GM18873 (cell line): Measurements from ENCODE around the gene CITED4.
"Not testable (repeated sequence)": the region's sequence is repeated elsewhere in the genome, so short reads cannot be mapped to it uniquely, and the experiment has no call there.

Experiments used
- ATAC-seq: cut with Tn5 transposase; IDR thresholded peaks from one replicate; pipeline ENCODE4 v1.9.1; 2021; ENCODE audit warnings: mild to moderate bottlenecking, moderate library complexity, moderate number of reproducible peaks; ENCODE audit not compliant: unreplicated experiment, low FRiP score

CITED4 gene, protein sequence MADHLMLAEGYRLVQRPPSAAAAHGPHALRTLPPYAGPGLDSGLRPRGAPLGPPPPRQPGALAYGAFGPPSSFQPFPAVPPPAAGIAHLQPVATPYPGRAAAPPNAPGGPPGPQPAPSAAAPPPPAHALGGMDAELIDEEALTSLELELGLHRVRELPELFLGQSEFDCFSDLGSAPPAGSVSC

GRCh38 chr1:40862008-40862863 is at the start of gene CITED4:
Gene CITED4, minus strand, starts transcription at chr1:40862363. Its CDS starts 236 bp downstream, at chr1:40862127.
- ATAC-seq, result peak; percentile 93

DNA sequence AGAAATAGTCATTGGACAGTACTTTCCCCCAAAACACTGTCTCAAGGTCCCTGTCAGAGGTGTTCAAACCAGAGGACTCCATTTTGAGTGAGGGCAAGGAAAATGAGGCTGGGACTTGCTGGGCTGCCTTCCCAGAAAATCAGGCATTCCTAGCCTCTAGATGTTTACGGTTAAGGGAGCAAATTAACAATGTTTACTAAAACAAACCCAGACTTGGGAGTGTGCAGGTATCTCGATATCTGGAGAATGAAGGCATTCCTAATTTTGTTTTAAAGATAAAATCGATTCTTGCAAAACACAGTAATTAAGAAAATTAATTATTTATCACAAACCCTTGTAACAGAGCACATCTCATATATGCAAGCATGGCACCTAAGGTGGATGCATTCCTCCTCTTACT is 48.9 kb upstream of the CITED4 start:
- ATAC-seq, result no peak

- no peak for ATAC-seq
These were observed 47.1 kb upstream of the CITED4 start for GRCh38 chr1:40909281-40909680.

DNA sequence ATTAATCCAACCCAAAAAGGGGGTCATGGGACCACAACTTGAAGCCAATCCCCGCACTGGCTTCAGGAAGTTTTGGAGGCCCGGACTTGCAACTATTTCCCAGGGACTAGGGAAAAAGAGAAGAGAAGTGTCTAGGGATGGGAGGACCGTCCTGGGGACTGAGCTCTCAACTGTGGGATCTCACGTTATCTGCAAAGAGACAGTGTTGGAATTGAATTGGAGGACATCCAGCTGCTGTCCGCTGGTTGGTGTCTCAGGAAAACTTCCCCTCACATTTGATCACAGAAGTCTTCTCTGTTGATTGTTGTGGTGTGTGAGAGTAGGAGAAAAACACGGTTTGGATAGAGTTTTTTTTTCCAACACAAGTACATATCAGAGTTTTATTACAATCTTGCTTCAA is 46.2 kb upstream of the CITED4 start:
- ATAC-seq, result no peak

GRCh38 chr1:40907899-40908298 is 45.7 kb upstream of the CITED4 start:
- ATAC-seq, result no peak

DNA sequence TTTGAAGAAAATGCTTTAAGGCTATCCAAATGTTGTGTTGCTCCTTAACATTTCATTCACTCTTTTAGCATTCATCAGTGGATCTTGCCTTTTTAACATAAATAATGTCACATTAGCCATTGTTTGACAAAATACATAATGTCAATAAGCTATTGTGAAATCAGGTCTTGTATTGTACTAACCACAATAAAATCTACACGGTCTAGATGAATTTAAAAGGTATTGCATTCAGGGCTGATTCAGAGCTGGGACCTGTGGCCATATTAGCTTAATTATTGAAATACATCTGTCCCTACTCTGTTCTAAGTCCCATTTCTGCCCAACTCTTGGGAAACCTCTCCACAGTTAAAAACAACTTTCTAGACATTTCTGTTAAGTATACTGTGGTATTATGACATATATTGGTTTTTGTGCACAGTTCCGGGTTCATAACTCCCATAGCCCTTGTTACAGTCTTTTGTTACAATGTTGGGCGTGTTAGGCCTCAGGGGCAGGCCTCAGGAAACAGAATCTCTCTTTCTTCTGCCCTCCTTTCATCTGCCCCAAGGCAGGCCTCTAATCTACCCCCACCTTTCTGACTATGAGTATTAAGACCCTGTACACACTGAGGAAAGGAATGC is 44.7 kb upstream of the CITED4 start:
- no peak for ATAC-seq

DNA sequence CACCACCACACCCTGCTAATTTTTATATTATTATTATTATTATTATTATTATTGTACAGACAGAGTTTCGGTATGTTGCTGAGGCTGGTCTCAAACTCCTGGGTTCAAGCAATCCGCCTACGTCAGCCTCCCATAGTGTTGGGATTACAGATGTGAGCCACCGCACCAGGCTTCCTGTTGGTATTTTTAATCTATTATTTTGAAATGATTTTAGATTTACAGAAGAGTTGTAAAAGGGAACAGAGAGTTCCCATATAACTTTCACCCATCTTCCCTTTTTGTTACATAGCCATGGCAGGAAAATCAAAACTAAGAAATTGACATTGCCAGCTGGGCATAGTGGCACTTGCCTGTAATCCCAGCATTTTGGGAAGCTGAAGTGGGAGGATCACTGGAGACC is 42.9 kb upstream of the CITED4 start:
- no peak for ATAC-seq

- ATAC-seq, result no peak
These were observed 40.9 kb upstream of the CITED4 start for GRCh38 chr1:40903106-40903505.

DNA sequence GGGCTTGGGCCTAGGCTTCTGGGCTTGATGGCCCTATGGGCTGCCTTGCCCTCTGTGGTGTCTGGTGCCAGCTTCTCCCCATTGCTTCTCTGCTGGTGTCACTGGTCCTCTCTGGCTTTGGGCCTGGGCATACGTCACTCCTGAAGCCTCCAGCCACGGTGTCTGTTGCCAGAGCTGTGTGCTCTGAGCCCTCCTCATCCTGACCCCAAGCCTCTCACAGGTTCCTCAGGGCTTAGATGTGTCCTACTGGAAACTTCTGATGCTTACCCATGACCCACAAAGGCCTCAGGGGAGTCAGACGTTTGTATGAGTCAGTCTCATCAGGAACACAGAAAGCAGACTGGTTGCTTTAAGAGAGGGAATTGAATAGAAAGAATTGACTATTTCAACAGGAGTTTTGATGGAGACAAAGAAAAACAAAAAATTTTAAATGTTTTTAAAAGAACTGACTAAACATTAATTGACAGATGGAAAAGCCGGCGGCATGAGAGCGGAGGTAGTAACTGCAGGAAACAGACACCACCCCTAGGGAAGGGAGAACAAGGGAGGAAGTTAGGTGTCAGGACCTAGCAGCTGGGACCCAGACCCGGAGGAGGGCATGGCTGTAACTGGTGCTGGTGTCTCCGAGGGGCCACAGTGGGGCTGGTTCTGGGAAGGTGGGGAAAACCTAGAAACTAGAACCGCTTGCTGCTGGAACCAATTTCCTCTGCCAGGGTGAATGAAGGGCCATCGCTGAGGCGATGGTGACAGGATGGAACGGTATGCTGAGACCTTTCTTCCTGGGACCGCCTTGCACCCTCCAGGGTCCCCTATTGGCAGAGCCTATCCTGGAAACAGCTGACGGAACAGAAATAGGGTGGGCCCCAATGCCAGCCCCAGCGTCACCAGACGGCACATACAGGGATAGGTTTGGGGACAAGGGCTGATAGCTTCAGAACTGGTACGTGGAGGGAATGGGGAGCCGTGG is 40.0 kb upstream of the CITED4 start:
- no peak for ATAC-seq

GRCh38 chr1:40899230-40899870 is 37.2 kb upstream of the CITED4 start:
- ATAC-seq, result no peak

DNA sequence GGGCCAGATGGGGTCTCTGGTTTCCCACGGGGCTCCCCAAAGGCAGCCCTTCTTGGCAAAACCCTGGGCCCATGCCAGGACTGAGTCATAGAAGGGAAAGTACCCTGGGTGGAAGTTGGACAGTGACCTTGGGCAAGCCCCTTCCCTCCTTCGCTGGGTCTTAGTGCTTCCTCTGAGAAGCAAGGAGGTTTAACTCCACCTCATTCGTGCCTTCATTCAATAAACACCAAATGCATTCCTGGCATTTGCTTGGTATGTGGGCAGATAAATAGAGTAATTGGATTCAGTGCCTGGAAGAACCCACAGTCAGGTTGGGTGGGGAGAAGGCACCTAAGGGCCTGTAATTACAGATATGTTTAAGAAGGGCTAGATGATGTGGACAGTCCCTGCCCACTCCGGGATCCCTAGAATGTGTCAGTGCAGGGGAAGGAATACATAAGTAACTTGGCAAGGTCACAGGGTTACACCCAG is 36.3 kb upstream of the CITED4 start:
- ATAC-seq, result no peak

DNA sequence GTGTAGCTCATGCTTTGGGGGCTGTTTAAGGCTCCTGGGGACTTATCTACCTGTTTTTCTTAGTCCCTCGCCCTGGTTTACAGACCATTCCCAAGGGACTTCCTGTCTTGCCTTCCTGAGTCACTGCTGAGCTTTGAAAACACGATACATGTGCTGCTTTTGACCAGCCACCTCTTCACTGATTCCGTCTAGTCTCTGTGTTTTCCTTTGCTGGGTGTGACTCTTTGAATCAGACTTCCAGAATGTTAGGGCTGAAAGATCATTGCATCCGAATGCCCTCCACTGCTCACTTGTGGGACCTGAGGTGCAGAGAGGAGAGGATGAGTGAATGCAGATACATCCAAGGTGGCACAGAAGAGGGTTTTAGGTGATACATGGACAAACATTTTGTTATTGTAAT is 35.4 kb upstream of the CITED4 start:
- no peak for ATAC-seq

DNA sequence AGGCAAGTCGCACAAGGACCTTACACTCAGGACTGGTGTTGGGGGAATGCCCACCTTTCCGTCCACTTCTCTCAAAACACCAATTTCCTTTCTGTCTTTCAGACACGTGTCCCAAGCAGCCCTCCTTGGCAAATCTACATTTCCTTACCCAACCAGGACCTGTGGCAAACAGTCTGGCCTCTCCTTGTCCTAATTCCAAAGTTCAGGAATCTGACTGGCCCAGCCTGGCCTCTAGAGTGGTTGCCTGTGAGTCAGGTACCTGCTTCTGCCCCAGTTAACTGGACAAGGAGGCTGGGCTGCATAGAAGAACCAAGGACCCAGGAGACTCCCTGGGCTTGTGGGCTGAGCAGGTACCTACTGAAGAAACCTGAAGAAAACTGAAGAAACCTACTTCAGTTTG is 34.3 kb upstream of the CITED4 start:
- ATAC-seq, result no peak

DNA sequence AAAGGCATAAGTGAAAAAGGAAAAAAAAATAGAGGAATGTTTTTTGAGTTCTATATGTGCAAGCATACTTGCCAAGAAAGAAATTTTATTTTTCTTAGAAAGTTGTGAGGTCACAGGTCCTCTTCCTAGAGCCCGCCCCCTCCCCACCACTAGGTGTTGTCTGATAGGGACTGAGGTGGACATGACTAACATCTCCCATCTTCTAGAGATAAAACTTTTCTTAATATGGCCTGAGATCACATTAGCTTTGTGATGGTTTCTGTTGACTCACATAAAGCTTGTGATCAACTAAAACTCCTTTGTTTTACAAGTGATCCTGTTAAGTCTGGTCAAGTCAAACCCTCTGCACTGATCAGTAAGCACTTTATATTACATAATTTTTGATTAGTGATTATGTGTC is 33.4 kb upstream of the CITED4 start:
- no peak for ATAC-seq

GRCh38 chr1:40894858-40895257 is 32.7 kb upstream of the CITED4 start:
- not testable (repeated sequence) for ATAC-seq

GRCh38 chr1:40894455-40894854 is 32.3 kb upstream of the CITED4 start:
- no peak for ATAC-seq

GRCh38 chr1:40893946-40894345 is 31.8 kb upstream of the CITED4 start:
- ATAC-seq, result no peak

DNA sequence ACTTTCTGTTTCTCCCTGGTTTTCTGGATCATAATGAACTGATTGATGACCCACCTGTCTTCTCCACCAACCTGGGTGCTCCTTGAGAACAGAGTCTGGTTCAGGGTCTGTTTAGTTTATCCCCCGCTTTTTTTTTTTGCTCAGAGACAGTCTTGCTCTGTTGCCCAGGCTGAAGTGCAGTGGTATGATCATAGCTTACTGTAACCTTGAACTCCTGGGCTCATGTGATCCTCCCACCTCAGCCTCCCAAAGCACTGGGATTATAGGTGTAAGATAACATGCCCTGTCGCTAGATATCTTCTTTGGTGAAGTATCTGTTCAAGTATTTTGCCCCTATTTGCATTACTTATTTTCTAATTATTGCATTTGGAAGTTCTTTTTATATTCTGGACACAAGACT is 30.2 kb upstream of the CITED4 start:
- no peak for ATAC-seq

- no peak for ATAC-seq
These were observed 28.6 kb upstream of the CITED4 start for GRCh38 chr1:40890771-40891170.

DNA sequence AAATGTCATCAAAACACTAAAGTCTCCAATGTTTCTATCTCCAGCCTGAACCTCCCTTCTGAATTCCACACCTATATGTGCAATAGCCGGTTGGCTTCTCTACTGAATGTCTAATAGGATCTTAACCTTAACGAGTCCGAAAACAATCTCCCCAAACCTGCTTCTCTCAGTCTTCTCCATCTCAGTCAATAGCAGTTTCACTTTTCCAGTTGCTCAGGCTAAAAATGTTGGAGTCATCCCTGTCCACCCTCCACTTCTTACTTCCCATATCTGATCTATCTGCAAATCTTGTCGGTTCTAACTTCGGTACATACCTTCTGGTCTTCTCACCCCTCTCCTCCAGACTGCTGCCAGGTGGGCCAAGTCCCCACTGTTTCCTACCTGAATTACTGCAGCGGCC is 25.5 kb upstream of the CITED4 start:
- no peak for ATAC-seq
